GM12801 (cell line): Measurements from ENCODE around the gene PALM2AKAP2.

ENCODE experiments used
- CTCF ChIP-seq: IDR thresholded peaks from one replicate; pipeline ENCODE4 v1.5.1; 2011; ENCODE audit warnings: control low read depth; ENCODE audit not compliant: insufficient read length; ENCODE audit errors: extremely low read depth

Gene PALM2AKAP2

GRCh38 chr9:109805050-109805449 is 25.1 kb downstream of the PALM2AKAP2 start:
- TF ChIP-seq CTCF = no peak

- no peak for TF ChIP-seq CTCF
These were observed 26.6 kb downstream of the PALM2AKAP2 start for GRCh38 chr9:109806506-109807115.

GRCh38 chr9:109811876-109812275 is 31.9 kb downstream of the PALM2AKAP2 start:
- TF ChIP-seq CTCF = no peak

- no peak for TF ChIP-seq CTCF
These were observed 32.3 kb downstream of the PALM2AKAP2 start for GRCh38 chr9:109812331-109812730.

- no peak for TF ChIP-seq CTCF
These were observed 32.9 kb downstream of the PALM2AKAP2 start for GRCh38 chr9:109812818-109813281.

DNA sequence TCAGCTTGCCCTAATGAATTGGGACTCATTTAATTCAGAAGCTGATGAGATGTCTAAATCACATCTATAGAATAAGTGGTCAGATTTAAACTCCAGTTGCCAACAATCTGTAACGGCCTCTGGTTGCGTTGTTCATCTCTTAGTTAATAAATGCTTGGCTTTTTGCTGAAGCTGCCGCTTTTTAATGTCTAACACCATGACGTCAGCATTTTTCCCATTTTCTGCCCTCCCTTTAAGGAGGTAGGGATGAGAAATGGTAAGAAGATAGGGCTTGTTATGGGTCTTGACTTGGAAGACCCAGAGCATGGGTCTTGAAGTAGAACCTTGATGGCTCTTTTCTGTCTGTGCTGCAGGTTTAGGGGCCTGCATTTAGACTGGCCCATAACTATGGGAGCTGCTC is 33.3 kb downstream of the PALM2AKAP2 start:
- no peak for TF ChIP-seq CTCF

GRCh38 chr9:109813829-109814228 is 33.8 kb downstream of the PALM2AKAP2 start:
- TF ChIP-seq CTCF = no peak
